Gastrocnemius medialis (tissue), 4 donors: ENCODE measurements around the gene ANXA3. TPM values are rescaled to one million over a fixed set of nuclear protein-coding genes. Genes with fewer than 3 reads are reported as not detected.

Experiments
- ATAC-seq, 2 donors: fragments of 150-250 bp; one replicate each; pipeline ENCODE4 v1.9.1; 2016
- DNase-seq, 2 donors: peaks; one replicate each; pipeline ENCODE4 v3.0.0-alpha.2; 2019
- H3K27ac ChIP-seq, 4 donors: fragments of 200-600 bp; sonication (generic); 1 replicate in 1 of 4; 2 replicates in 3 of 4; pipeline ENCODE4 v1.5.1; 2016 to 2018; ENCODE audit warnings: mild to moderate bottlenecking in 2 of 4, moderate library complexity in 1 of 4
- H3K27me3 ChIP-seq, 3 donors: fragments of 200-600 bp; sonication (generic) in 2 of 3; 1 replicate in 1 of 3; 2 replicates in 2 of 3; pipeline versions ENCODE4 v1.5.1 to v1.6.0; 2016 to 2019; ENCODE audit warnings: mild to moderate bottlenecking in 1 of 3, moderate library complexity in 1 of 3
- H3K36me3 ChIP-seq, 2 donors: fragments of 200-600 bp; sonication (generic) in 1 of 2; one replicate each; pipeline ENCODE4 v1.5.1; 2017 to 2018
- H3K4me1 ChIP-seq, 2 donors: fragments of 200-600 bp; sonication (generic) in 1 of 2; one replicate each; pipeline ENCODE4 v1.5.1; 2016 to 2017; ENCODE audit warnings: mild to moderate bottlenecking in 2 of 2
- H3K4me3 ChIP-seq, 4 donors: fragments of 200-600 bp; sonication (generic) in 3 of 4; 1 replicate in 1 of 4; 2 replicates in 3 of 4; pipeline ENCODE4 v1.5.1; 2016 to 2019; ENCODE audit warnings: mild to moderate bottlenecking in 2 of 4
- H3K9me3 ChIP-seq, 3 donors: fragments of 200-600 bp; sonication (generic) in 2 of 3; 1 replicate in 1 of 3; 2 replicates in 2 of 3; pipeline ENCODE4 v1.5.1; 2016 to 2019
- CTCF ChIP-seq, 5 experiments: fragments of 450-650 bp in 3 of 5; fragments of 200-600 bp in 2 of 5; sonication (generic) in 2 of 5; IDR thresholded peaks in 4 of 5; conservative IDR thresholded peaks in 1 of 5; 1 replicate in 4 of 5; 2 replicates in 1 of 5; pipeline ENCODE4 v1.5.1; 2016 to 2019; ENCODE audit warnings: antibody characterized with exemption in 5 of 5, mild to moderate bottlenecking in 3 of 5, moderate library complexity in 3 of 5
- POLR2A ChIP-seq, 2 donors: fragments of 450-650 bp; IDR thresholded peaks; one replicate each; pipeline ENCODE4 v1.6.1; 2017; ENCODE audit warnings: antibody characterized with exemption in 2 of 2, mild to moderate bottlenecking in 2 of 2, moderate library complexity in 2 of 2
- in situ Hi-C, 4 donors: fragments of 200-750 bp; cut with MboI; loops; one replicate each; pipeline versions ENCODE4 v1.15.0 to v1.8.0; 2017; ENCODE audit warnings: low sequenced_read_pairs in 4 of 4
- intact Hi-C: fragments of 100-400 bp; cut with DNase I; formaldehyde crosslinking; loops from one replicate; pipeline ENCODE4 v1.15.1; 2023; ENCODE audit warnings: low total_unique reads
- total RNA-seq, 4 donors: library from RNA; depleted of rRNA; stranded (reverse); fragments of >200 nt; gene quantifications; one replicate each; pipeline versions ENCODE4 v1.1.0 to v1.2.3, GENCODE V29; 2016

The ANXA3 gene
- total RNA-seq, 4 donors from 2014 or later: 15.4 to 22.8 (median 17.7) TPM

GRCh38 chr4:78553529-78554060, 2.0 kb downstream of the ANXA3 start:
- in situ Hi-C loops: no loop called here
- peak overlapping the region in 2 of 4 donors; percentile 2 to 61 for H3K4me3 ChIP-seq

GRCh38 chr4:78556665-78557064, 5.1 kb downstream of the ANXA3 start:
- peaks cover 0 to 1% (median 0%) of the 10 kb centered on the region in 3 donors for H3K27me3 ChIP-seq
- H3K9me3 ChIP-seq: no peaks in the 10 kb centered on the region
- no peak for ATAC-seq
- H3K36me3 ChIP-seq: no peaks in the 10 kb centered on the region
- no peak overlapping the region for H3K4me3 ChIP-seq
- no peak for DNase-seq
- TF ChIP-seq CTCF (IDR thresholded peaks at IDR 0.05 in 4 of 5, conservative IDR thresholded peaks at IDR 0.05 in 1 of 5) (no peak), POLR2A (IDR thresholded peaks at IDR 0.05) (no peak)
- in situ Hi-C loops (no loop called here), intact Hi-C loops (no loop called here)
- H3K27ac ChIP-seq: peak overlapping the region in 2 of 4 donors; percentile 22 to 43
- no peaks in the 10 kb centered on the region for H3K4me1 ChIP-seq

More at GRCh38 chr4:78553529-78554060, 2.0 kb downstream of the ANXA3 start:
- H3K36me3 ChIP-seq: no peaks in the 10 kb centered on the region
- DNase-seq: no peak
- no peak for ATAC-seq
- H3K27me3 ChIP-seq: peaks cover 0 to 10% (median 5%) of the 10 kb centered on the region in 3 donors
- intact Hi-C loops: no loop called here
- TF ChIP-seq POLR2A (IDR thresholded peaks at IDR 0.05) (no peak), CTCF (IDR thresholded peaks at IDR 0.05 in 4 of 5, conservative IDR thresholded peaks at IDR 0.05 in 1 of 5) (no peak)
- peak overlapping the region; percentile 59 to 82 (median 78) for H3K27ac ChIP-seq
- no peaks in the 10 kb centered on the region for H3K4me1 ChIP-seq
- H3K9me3 ChIP-seq: no peaks in the 10 kb centered on the region

GRCh38 chr4:78557841-78558240, 6.3 kb downstream of the ANXA3 start:
- no peak for DNase-seq
- Histone ChIP-seq H3K9me3 (no peaks in the 10 kb centered on the region), H3K4me1 (no peaks in the 10 kb centered on the region), H3K27me3 (no peaks in the 10 kb centered on the region), H3K27ac (peak overlapping the region; percentile 12 to 43 (median 28)), H3K4me3 (no peak overlapping the region), H3K36me3 (no peaks in the 10 kb centered on the region)
- ATAC-seq: no peak
- TF ChIP-seq CTCF (IDR thresholded peaks at IDR 0.05 in 4 of 5, conservative IDR thresholded peaks at IDR 0.05 in 1 of 5) (no peak), POLR2A (IDR thresholded peaks at IDR 0.05) (no peak)
- intact Hi-C loops (no loop called here), in situ Hi-C loops (no loop called here)

GRCh38 chr4:78558410-78558809, 6.8 kb downstream of the ANXA3 start:
- intact Hi-C loops: no loop called here
- in situ Hi-C loops: no loop called here
- Histone ChIP-seq H3K36me3 (no peaks in the 10 kb centered on the region), H3K4me1 (no peaks in the 10 kb centered on the region), H3K9me3 (no peaks in the 10 kb centered on the region), H3K4me3 (no peak overlapping the region), H3K27ac (peak overlapping the region in 3 of 4 donors; percentile 27 to 54 (median 43)), H3K27me3 (no peaks in the 10 kb centered on the region)
- ATAC-seq (no peak), DNase-seq (no peak)
- TF ChIP-seq CTCF (IDR thresholded peaks at IDR 0.05 in 4 of 5, conservative IDR thresholded peaks at IDR 0.05 in 1 of 5) (no peak), POLR2A (IDR thresholded peaks at IDR 0.05) (no peak)
